Measurements from ENCODE around the gene ARIH1. TPM values are rescaled to one million over a fixed set of nuclear protein-coding genes. Genes with fewer than 3 reads are reported as not detected.

The ARIH1 gene
- total RNA-seq, 1 donor from 2014 or later, result 54.9 TPM

DNA sequence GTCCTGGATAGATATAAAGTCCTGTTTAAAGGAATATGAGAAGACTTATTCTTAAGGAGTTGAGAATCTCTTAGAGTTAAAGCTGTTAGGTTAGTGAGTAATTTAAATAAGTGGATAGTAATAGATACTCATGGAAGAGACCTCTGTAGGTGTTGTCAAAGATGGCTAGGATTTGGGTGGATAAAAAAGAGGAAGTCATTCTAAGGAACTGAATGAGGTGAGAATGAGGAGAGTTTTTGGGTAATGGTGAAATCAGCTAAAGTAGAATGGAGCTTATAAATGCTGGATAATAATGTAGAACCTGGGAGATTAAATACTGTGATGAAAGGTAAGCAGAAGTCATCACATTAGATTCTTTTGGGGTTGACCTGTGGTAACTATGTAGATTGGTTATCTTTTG is 8.1 kb downstream of the ARIH1 start:
- Histone ChIP-seq H3K27me3 (ENCODE audit: control insufficient read depth, insufficient read depth, low read length) (no peaks in the 10 kb centered on the region), H3K4me3 (ENCODE audit: low read depth, low read length) (no peak overlapping the region), H3K36me3 (ENCODE audit: control insufficient read depth, insufficient read depth, low read length) (no peaks in the 10 kb centered on the region)
- TF ChIP-seq, protein P1, sequence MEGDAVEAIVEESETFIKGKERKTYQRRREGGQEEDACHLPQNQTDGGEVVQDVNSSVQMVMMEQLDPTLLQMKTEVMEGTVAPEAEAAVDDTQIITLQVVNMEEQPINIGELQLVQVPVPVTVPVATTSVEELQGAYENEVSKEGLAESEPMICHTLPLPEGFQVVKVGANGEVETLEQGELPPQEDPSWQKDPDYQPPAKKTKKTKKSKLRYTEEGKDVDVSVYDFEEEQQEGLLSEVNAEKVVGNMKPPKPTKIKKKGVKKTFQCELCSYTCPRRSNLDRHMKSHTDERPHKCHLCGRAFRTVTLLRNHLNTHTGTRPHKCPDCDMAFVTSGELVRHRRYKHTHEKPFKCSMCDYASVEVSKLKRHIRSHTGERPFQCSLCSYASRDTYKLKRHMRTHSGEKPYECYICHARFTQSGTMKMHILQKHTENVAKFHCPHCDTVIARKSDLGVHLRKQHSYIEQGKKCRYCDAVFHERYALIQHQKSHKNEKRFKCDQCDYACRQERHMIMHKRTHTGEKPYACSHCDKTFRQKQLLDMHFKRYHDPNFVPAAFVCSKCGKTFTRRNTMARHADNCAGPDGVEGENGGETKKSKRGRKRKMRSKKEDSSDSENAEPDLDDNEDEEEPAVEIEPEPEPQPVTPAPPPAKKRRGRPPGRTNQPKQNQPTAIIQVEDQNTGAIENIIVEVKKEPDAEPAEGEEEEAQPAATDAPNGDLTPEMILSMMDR (IDR thresholded peaks at IDR 0.05; ENCODE audit: insufficient read depth, low read length, poor library complexity, severe bottlenecking), result no peak
- DNase-seq (ENCODE audit: low read depth), result no peak

- TF ChIP-seq, protein P1 (IDR thresholded peaks at IDR 0.05; ENCODE audit: insufficient read depth, low read length, poor library complexity, severe bottlenecking), result no peak
- Histone ChIP-seq H3K27me3 (ENCODE audit: control insufficient read depth, insufficient read depth, low read length) (no peaks in the 10 kb centered on the region), H3K36me3 (ENCODE audit: control insufficient read depth, insufficient read depth, low read length) (no peaks in the 10 kb centered on the region), H3K4me3 (ENCODE audit: low read depth, low read length) (no peak overlapping the region)
- no peak for DNase-seq (ENCODE audit: low read depth)
Observed at GRCh38 chr15:72483279-72483678, 9.1 kb downstream of the ARIH1 start.

DNA sequence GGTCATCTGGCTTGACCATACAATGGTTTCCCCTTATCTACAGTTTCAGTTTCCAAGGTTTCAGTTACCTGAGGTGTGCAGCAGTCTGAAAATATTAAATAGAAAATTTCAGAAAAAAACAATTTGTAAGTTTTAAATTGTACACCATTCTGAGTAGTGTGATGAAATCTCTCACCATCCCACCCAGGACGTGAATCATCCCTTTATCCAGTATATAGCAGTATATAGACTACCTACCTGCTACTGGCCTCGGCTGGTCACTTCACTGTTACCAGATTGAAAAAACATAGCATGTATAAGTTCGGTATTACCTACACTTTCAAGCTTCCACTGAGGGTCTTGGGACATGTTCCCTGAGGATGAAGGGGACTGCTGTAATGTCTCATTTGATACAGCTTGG is 12.0 kb downstream of the ARIH1 start:
- H3K36me3 ChIP-seq (ENCODE audit: control insufficient read depth, insufficient read depth, low read length), result no peaks in the 10 kb centered on the region
- H3K27me3 ChIP-seq (ENCODE audit: control insufficient read depth, insufficient read depth, low read length), result no peaks in the 10 kb centered on the region
- TF ChIP-seq, protein P1 (IDR thresholded peaks at IDR 0.05; ENCODE audit: insufficient read depth, low read length, poor library complexity, severe bottlenecking), result no peak
- H3K4me3 ChIP-seq (ENCODE audit: low read depth, low read length), result no peak overlapping the region
- DNase-seq (ENCODE audit: low read depth), result no peak

DNA sequence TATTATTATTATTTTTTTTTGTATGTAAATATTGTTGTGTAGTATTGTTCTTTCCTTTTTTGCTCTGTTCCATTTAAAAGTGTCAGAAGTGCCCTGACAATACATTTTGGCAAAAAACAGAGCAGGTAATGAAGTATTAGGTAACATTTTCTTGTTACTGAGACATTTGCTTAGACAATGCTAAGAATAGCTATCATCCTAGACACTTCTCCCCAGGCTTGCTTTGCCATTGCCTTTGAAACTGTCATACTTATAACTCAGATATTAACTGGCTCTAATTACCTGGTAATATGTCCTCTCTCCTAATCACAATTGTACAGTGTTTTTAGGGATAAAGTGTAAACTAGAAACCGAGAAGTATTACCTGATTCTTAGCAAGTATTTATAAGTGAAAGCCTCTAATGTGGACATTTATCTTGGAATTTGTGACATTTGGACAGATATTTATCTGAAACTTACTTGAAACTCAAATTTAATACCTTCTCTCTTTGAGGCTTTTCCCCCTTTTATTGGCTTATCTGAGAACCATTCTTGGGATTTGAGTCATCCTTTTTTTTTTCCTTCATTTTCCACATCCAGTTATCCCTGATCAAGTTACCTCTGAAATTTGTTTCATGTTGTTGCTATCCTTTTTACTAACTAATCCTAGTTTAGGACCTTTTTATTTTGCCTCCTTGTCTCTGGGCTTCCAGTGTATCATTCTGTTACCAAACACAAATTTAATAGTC is 13.1 kb downstream of the ARIH1 start:
- no peak overlapping the region for H3K4me3 ChIP-seq (ENCODE audit: low read depth, low read length)
- H3K27me3 ChIP-seq (ENCODE audit: control insufficient read depth, insufficient read depth, low read length), result no peaks in the 10 kb centered on the region
- no peaks in the 10 kb centered on the region for H3K36me3 ChIP-seq (ENCODE audit: control insufficient read depth, insufficient read depth, low read length)
- no peak for DNase-seq (ENCODE audit: low read depth)
- TF ChIP-seq, protein P1 (IDR thresholded peaks at IDR 0.05; ENCODE audit: insufficient read depth, low read length, poor library complexity, severe bottlenecking), result no peak

DNA sequence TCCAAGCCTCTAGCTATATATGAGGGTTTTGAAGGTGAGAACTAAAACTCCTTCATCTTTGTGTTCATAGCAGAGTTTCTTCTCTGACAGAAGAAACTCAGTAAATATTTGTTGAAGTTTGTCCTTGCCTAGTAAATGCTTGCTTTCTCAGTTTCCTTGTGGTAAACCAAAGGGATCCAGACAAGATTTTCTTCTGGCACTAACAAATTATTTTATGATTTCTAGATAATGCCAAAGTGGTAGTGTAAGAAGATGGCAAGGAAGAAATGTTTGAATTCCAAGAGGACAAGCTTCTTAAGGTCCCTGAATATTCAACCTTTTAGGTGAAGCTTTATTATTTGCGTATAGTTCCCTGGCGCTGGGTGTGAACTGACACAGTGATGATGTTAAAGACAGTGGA is 14.4 kb downstream of the ARIH1 start:
- Histone ChIP-seq H3K36me3 (ENCODE audit: control insufficient read depth, insufficient read depth, low read length) (no peaks in the 10 kb centered on the region), H3K27me3 (ENCODE audit: control insufficient read depth, insufficient read depth, low read length) (no peaks in the 10 kb centered on the region), H3K4me3 (ENCODE audit: low read depth, low read length) (no peak overlapping the region)
- DNase-seq (ENCODE audit: low read depth), result no peak
- TF ChIP-seq, protein P1 (IDR thresholded peaks at IDR 0.05; ENCODE audit: insufficient read depth, low read length, poor library complexity, severe bottlenecking), result no peak
